ENCODE measurements around the gene RELT.

Gene RELT

DNA sequence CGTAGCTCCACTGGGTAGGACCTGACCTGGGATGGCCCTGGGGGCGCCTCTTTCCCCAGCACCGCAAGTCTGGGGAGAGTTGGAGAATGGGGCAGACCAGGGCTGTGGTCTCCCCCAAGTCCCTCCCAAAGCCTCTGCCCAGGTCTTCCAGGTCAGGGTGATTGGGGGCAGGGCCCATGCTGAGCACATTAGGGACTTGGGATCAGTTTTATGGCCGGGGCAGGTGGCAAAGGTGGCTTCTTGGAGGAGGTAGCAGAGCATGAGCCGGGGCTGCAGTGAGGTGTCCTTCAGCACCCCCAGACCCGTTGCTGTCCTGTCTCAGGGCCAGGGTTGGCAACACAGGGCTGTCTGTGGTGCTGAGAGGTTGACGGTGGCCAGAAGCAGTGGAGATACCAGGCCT lies 6.0 kb downstream of the RELT start:
- H4K20me1 ChIP-seq (ENCODE audit: insufficient read depth, low read length): peaks cover 6% of the 10 kb centered on the region; the same call in 1 of the 2 replicates

GRCh38 chr11:73382747-73383146 lies 6.5 kb downstream of the RELT start:
- no peak for DNase-seq
- peaks cover 6% of the 10 kb centered on the region; the same call in 1 of the 2 replicates for H4K20me1 ChIP-seq (ENCODE audit: insufficient read depth, low read length)
- H3K36me3 ChIP-seq (replicated peaks; ENCODE audit: insufficient read depth, low read length): no peaks in the 10 kb centered on the region
- H3K79me2 ChIP-seq (ENCODE audit: low read length): peaks cover 100% of the 10 kb centered on the region
- no peaks in the 10 kb centered on the region for H3F3A ChIP-seq (ENCODE audit: insufficient read depth, low read length)
- H3K4me2 ChIP-seq (ENCODE audit: low read depth, low read length): peak overlapping the region; percentile 8; the same call in 1 of the 2 replicates
- H3K4me3 ChIP-seq (ENCODE audit: low read length): no peak overlapping the region
- H3K4me1 ChIP-seq (ENCODE audit: low read length): peaks cover 32% of the 10 kb centered on the region
- no peak for TF ChIP-seq CTCF (IDR thresholded peaks at IDR 0.05; ENCODE audit: low read length)
- TF ChIP-seq EZH2phosphoT487 (IDR thresholded peaks at IDR 0.05; ENCODE audit: low read length): no peak
- no peak for TF ChIP-seq EZH2 (optimal IDR thresholded peaks at IDR 0.05; ENCODE audit: low read depth, low read length)
- no peak overlapping the region for H2AFZ ChIP-seq (ENCODE audit: low read length)
- H3K27me3 ChIP-seq (replicated peaks; ENCODE audit: insufficient read depth, low read length): no peaks in the 10 kb centered on the region
- no peaks in the 10 kb centered on the region for H3K9me3 ChIP-seq (replicated peaks; ENCODE audit: insufficient read depth, low read length)
- no peak overlapping the region for H3K9ac ChIP-seq (ENCODE audit: low read length)
- peak overlapping the region; percentile 40; the same call in 1 of the 2 replicates for H3K27ac ChIP-seq (ENCODE audit: low read length)
- H3K9me2 ChIP-seq (replicated peaks; ENCODE audit: insufficient read depth, low read length): no peaks in the 10 kb centered on the region

More for the DNA sequence above, 6.0 kb downstream of the RELT start:
- H3K9ac ChIP-seq (ENCODE audit: low read length): no peak overlapping the region
- TF ChIP-seq EZH2phosphoT487 (IDR thresholded peaks at IDR 0.05; ENCODE audit: low read length): no peak
- TF ChIP-seq EZH2 (optimal IDR thresholded peaks at IDR 0.05; ENCODE audit: low read depth, low read length): no peak
- no peak for TF ChIP-seq CTCF (IDR thresholded peaks at IDR 0.05; ENCODE audit: low read length)
- H3F3A ChIP-seq (ENCODE audit: insufficient read depth, low read length): no peaks in the 10 kb centered on the region
- no peak overlapping the region for H3K4me3 ChIP-seq (ENCODE audit: low read length)
- no peak overlapping the region; the same call in 1 of the 2 replicates for H3K27ac ChIP-seq (ENCODE audit: low read length)
- H3K4me1 ChIP-seq (ENCODE audit: low read length): peaks cover 35% of the 10 kb centered on the region
- 0 out of 2 replicates have a peak overlapping the region, but pooled peaks have one; percentile 8 for H3K4me2 ChIP-seq (ENCODE audit: low read depth, low read length)
- no peaks in the 10 kb centered on the region for H3K36me3 ChIP-seq (replicated peaks; ENCODE audit: insufficient read depth, low read length)
- peaks cover 100% of the 10 kb centered on the region for H3K79me2 ChIP-seq (ENCODE audit: low read length)
- no peaks in the 10 kb centered on the region for H3K9me2 ChIP-seq (replicated peaks; ENCODE audit: insufficient read depth, low read length)
- H3K9me3 ChIP-seq (replicated peaks; ENCODE audit: insufficient read depth, low read length): no peaks in the 10 kb centered on the region
- H3K27me3 ChIP-seq (replicated peaks; ENCODE audit: insufficient read depth, low read length): no peaks in the 10 kb centered on the region
- H2AFZ ChIP-seq (ENCODE audit: low read length): no peak overlapping the region
- no peak for DNase-seq

DNA sequence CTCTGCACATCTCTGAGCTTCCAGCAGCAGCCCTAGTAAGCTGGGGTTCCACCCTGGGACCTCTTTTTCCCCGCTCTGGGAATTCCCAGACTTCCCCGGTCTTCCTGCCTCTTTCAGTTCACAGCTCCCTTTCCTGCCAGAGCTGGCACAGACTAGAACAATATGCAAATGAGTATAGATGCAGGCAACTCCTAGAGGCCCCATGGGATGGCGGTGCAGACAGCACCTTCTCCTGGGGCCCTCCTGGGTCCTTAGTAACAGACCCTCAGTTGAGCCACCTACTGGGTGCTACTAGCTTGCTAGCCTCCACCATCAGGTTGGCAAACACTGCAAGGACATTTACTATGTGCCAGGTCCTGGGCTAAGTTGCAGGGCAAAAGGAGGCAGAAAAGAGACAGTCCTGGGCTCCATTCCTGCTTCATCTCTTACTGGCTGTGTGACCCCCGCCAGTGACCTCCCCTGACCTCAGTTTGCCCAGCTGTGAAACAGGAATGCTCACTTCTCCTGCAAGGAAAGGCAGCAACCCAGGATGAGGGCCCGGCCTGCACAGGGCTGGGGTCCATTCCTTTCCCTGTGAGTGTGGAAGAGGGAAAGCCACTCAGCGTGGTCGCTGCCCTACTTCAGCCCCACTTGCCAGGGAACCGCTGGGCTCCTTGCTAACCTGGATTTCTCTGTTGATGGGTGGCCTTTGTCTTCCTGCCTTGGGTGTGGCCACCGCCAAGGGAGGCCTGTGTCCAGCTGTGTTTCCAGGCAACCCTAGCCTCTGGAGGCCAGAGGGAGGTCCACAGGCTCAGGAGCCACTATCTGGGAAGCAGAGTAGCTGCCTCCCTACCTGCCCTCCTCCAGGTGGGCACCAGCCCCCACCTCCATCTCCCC lies 7.3 kb downstream of the RELT start:
- no peaks in the 10 kb centered on the region for H3K9me3 ChIP-seq (replicated peaks; ENCODE audit: insufficient read depth, low read length)
- H3K9me2 ChIP-seq (replicated peaks; ENCODE audit: insufficient read depth, low read length): no peaks in the 10 kb centered on the region
- H3K9ac ChIP-seq (ENCODE audit: low read length): no peak overlapping the region
- no peak overlapping the region for H2AFZ ChIP-seq (ENCODE audit: low read length)
- H3K4me3 ChIP-seq (ENCODE audit: low read length): no peak overlapping the region
- no peak for DNase-seq
- H3K79me2 ChIP-seq (ENCODE audit: low read length): peaks cover 99% of the 10 kb centered on the region
- peak overlapping the region; percentile 40; the same call in 1 of the 2 replicates for H3K27ac ChIP-seq (ENCODE audit: low read length)
- H3K4me1 ChIP-seq (ENCODE audit: low read length): peaks cover 25% of the 10 kb centered on the region
- no peaks in the 10 kb centered on the region for H3F3A ChIP-seq (ENCODE audit: insufficient read depth, low read length)
- H3K36me3 ChIP-seq (replicated peaks; ENCODE audit: insufficient read depth, low read length): no peaks in the 10 kb centered on the region
- TF ChIP-seq EZH2phosphoT487 (IDR thresholded peaks at IDR 0.05; ENCODE audit: low read length) (no peak), CTCF (IDR thresholded peaks at IDR 0.05; ENCODE audit: low read length) (no peak), EZH2 (optimal IDR thresholded peaks at IDR 0.05; ENCODE audit: low read depth, low read length) (no peak)
- peak overlapping the region; percentile 8; the same call in 1 of the 2 replicates for H3K4me2 ChIP-seq (ENCODE audit: low read depth, low read length)
- peaks cover 6% of the 10 kb centered on the region; the same call in 1 of the 2 replicates for H4K20me1 ChIP-seq (ENCODE audit: insufficient read depth, low read length)
- no peaks in the 10 kb centered on the region for H3K27me3 ChIP-seq (replicated peaks; ENCODE audit: insufficient read depth, low read length)

Data from MM.1S (cell line).